Measurements from ENCODE around the gene GPX3.

The GPX3 gene

DNA sequence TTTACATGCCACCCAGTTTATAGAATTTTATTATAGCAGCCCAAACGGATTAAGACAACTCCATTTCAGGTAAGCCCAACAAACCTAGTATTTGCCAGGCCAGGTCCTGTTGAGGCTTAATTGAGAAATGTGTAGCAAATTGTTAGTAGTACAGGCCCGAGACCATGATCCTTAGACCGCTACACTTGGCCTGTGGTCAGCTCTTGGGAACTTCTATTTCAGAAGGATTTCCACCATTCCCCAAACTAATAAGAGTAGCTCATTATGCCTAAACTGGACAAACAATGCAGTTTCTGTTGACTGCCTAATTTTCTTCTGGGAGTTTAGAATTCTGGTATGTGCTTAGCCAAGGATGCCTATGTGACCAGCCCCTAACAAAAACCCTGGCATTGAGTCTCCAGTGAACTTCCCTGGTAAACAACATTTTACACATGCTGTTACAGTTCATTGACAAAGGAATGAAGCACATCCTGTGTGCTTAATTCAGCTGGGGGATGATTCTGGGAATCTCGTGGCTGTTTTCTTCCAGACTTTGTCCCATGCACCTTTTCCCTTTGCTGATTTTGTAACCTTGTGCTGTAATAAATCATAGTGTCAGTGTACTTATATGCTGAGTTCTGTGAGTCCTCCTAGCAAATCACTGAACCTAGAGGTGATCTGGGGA is 5.6 kb upstream of the GPX3 start:
- DNase-seq: no peak

DNA sequence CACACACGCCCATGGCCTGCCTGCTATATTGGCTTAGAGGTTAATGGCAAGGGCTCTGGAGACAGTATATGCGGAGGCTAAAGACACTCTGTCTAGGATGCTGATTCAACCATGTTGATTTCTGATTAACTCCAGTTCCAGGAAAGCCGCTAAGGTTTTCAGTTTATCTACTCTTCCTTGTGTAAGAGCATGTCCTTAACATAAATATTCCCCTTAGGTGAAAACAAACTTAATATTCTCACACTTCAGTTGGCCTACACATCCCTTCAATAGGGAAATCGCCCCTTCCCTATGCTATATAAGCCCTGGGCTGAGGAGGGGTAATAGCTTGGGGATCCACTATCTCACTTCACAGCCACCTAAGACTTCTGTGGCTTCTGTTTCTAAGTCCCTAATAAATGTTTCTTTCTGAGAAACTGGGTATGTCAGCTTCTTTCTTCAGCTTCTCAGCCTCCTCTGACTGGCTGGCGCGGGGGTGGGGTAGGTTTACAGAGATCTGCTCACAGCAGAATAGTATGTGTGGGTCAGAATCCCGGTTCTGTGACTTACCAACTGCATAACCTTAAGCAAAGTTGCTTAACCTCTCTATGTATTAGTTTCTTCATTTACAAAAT is 4.3 kb upstream of the GPX3 start:
- DNase-seq: no peak

DNA sequence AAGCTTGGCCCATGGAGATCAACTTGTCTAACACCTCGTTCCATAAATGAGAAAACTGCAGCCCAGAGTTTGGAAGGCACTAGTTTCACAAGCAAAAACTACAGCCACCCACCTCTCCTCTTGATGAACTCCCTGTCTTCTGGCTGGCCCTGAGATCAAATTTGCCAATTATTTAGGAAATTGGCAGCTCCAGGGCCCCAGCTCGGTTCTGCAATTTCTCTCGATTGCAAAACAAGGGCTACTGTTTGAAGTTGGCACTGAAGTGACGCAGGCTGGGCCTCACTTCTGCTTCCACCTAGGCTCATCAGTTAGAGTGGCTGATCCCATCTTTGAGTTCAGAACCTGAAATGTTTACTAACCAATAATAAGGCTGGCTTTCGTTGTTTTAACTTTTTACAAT is 3.7 kb upstream of the GPX3 start:
- DNase-seq: no peak

DNA sequence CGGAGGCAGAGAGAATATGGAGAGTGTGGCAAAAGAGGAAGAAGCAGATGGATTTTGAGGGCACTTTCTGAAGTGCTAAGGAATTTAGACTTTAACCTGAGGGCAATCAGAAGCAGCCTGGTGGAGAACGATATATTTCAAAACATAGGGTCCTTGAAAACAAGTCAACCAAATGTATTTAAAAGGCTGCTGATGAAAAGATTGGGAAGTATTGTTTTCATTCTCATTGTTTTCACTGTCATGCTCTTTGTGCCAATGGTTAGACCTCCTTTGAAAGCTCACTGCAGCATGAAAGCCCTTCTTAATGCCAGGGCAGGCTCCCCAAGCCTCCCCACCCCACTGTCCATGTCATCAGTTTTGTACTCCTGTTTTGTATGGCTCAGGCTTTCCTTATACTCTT is 2.5 kb upstream of the GPX3 start:
- no peak for DNase-seq

DNA sequence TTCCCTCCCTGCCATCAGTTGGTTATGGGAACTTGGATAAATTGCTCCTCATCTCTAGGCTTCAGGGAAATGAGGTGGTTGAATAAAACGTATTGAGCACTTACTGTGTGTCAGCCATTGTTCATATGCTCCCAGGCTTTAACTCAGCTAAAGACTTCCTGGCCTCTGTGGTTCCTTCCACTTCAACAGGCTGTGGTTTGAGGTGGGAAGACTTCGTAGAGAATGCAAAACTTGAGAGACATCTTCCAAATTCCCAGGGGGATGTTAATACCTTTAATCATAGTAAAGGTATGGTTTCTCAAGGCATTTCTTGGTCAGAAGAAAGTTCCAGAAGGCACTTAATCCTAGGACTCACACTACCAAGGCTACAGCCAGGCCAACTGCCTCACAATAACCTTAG is 1.5 kb upstream of the GPX3 start:
- no peak for DNase-seq

DNA sequence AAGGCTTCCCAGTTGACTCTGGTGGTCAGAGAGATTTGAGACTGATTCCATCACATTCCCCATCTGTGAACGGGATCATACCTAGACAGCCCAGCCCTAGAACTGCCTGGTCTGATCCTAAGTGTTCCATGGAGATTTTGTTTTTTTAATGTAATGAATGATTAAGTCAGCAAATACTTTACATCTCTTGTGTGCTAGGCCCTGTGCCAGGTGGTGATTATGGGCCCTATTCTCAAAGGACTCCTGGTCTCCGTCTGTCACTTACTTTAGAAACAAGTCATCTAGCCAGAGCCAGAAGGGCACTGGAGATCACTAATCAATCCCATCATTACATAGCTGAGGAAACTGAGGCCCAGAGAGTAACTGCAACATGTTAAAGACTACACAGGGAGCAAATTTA is 1.1 kb upstream of the GPX3 start:
- no peak for DNase-seq

DNA sequence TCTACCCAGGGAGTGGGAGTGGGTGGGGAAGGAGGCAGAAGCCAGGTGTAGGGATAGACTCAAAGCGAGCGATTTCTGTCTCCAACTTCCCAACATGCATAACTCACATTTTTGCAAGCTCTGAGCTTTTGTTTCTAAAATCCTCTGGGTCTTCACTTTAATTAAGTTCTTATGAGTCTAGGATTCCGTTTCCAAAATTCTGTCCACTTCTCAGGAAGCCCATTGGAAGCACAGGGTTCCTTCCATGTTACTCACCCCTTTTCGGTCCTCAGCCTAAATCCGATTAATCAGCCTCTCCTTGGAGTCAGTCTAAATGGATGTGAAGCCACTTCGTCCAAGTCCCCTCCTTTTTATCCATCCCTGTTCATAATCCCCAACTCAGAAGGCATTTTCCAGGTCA is 1.4 kb downstream of the GPX3 start:
- no peak for DNase-seq

DNA sequence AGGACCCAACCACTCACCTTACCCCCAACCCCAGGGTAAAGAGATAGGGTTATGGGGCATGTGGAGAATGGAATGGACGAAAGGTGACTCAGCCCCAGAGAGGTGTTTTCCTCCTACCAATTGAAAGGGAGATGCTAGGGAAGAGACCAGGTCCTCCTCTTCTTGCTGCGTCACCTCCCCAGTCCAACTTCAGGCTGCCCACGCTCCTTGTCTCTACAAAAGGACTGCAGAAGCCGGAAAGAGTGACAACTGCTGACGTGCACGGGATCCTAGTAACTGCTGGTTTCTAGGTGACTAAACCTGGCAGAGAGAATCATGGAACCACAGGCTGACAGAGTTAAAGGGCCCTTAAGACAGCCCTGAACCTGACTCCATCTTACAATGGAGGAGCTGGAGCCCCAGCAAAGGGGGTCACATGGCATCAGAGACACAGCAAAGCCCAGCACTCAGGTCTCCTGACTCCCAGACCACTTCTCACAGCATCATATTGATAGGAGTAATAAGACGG is 2.2 kb downstream of the GPX3 start:
- DNase-seq: no peak

DNA sequence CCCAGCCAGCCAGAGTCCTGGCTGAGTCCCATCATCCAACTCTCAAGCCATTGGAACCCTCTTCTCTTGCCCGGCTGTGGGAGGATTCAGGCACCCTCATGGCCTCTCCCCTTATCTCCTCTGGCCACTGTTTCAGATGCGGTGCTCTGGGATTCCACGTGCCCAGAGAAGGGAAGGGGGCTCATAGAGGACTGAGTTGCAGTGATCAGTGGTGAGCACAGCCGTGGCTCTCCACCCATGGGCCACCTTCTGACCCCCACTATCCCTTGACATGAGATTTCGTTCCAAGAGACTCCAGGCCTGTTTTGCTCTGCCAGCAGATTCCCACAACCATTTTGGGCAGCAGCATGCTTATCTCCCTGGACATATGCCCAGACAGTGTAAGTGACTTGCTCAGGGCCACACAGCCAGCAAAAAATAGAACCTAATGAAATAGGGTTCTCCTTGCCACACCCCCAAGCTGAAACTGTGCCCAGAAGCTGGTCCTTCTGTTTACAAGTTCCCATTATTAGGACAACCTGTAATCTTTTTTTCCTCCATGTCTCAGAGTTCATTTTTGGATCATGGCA is 2.7 kb downstream of the GPX3 start:
- no peak for DNase-seq

DNA sequence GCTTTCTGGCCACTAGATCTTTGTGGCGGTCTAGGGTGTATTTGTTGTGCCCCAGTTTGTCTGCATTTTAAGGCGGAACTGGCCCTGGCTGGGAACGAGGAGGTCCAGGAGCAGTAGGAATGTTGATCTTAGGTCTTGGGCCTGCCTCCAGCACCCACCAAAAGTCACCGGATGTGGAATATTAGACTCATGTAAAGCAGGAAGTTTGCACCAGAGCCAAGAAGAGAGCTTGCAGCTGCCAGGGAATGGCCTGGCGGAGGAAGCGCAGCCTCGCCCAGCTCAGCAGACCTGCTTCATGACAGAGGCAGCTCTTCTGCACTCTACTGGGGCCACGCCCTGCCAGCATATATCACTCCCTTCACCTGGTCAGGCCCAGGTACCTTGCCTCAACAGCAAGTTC is 3.3 kb downstream of the GPX3 start:
- DNase-seq: no peak

DNA sequence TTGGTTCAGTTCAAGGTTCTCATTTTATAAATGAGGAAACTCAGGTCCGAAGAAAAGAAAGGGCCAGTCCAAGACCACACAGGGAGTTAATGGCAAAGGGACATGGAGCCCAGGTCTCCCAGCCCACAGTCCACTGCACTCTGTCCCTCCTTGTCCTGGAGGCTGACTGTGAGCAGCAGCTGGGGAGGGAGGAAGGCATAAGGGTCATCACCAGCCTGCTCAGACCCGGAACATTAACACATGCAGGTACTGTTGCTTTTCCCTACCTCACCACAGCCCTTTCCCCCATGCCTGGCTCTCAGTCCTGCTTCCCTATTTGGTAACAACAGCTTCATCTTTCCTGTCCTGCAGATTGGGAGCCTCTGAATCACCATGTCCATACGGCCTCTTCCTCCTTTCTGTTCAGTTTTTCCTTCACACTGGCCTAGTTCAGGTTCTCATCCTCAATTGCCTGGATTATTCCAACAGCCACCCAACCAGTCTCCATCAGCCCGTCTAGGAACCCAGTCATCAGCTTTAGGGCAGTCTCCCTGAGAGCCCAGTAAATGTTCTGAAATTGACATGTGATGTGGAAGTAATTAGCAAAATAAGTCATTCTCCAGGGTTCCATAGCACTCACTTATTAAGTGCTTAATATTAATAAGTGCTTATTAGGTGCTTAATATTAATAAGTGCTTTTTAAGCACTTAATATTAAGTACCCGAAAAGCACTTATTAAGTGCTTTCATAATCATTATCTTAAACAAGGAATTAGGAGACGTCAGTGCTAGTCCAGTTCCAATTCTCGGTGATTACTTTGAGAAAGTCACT is 4.3 kb downstream of the GPX3 start:
- DNase-seq: no peak

DNA sequence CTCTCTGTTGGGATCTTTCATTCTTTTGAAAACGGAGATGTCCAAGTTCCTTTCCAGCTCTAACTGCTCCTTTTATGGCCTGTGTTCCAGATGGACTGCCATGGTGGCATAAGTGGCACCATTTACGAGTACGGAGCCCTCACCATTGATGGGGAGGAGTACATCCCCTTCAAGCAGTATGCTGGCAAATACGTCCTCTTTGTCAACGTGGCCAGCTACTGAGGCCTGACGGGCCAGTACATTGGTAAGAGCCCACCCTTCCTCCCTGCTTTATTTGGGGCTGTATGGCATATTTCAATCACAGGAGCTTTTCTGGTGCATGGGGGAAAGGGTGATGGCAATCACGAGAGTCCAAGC is 4.8 kb downstream of the GPX3 start:
- DNase-seq: no peak

DNA sequence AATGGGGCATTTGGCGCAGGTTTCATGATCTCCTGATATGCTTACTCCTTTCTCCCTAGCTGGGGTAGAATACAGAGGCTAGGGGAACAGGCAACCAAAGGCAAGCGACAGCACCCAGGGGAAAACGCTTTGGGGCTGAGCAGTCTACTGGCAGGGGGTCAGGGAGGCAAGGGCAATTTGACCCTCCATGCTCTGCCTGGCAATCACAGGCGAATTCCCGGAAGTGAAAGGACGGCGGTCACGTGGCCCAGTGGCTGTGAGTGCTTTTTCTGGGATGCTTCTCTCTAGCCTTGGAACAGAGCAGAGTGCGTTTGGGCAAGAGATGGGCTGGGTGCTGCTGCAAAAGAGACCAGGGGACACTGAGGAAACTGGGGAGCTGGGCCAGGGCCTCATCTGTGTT is 5.7 kb downstream of the GPX3 start:
- no peak for DNase-seq

DNA sequence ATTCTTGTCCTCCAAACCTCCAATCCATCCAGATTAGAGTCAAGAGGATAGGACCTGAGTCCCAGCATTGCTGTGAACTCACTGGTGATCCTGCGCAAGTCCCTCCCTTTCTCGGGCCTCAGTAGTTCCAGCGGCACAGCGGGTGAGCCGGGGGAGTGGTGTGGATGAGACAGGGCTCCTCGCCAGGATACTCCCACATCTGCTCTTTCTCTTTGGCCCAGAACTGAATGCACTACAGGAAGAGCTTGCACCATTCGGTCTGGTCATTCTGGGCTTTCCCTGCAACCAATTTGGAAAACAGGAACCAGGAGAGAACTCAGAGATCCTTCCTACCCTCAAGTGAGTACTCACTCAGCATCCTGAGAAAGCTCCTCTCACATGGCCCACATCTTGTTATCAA is 6.3 kb downstream of the GPX3 start:
- DNase-seq: no peak

DNA sequence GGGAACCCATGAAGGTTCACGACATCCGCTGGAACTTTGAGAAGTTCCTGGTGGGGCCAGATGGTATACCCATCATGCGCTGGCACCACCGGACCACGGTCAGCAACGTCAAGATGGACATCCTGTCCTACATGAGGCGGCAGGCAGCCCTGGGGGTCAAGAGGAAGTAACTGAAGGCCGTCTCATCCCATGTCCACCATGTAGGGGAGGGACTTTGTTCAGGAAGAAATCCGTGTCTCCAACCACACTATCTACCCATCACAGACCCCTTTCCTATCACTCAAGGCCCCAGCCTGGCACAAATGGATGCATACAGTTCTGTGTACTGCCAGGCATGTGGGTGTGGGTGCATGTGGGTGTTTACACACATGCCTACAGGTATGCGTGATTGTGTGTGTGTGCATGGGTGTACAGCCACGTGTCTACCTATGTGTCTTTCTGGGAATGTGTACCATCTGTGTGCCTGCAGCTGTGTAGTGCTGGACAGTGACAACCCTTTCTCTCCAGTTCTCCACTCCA is 7.6 kb downstream of the GPX3 start:
- no peak for DNase-seq

DNA sequence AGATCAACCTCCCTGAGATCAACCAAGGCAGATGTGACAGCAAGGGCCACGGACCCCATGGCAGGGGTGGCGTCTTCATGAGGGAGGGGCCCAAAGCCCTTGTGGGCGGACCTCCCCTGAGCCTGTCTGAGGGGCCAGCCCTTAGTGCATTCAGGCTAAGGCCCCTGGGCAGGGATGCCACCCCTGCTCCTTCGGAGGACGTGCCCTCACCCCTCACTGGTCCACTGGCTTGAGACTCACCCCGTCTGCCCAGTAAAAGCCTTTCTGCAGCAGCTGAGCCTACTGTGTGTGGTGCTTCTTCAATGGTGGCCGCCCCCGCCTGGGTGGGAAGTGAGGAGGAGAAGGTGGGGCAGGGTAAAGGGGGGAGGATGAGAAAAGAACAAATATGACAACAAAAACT is 8.3 kb downstream of the GPX3 start:
- DNase-seq: no peak

DNA sequence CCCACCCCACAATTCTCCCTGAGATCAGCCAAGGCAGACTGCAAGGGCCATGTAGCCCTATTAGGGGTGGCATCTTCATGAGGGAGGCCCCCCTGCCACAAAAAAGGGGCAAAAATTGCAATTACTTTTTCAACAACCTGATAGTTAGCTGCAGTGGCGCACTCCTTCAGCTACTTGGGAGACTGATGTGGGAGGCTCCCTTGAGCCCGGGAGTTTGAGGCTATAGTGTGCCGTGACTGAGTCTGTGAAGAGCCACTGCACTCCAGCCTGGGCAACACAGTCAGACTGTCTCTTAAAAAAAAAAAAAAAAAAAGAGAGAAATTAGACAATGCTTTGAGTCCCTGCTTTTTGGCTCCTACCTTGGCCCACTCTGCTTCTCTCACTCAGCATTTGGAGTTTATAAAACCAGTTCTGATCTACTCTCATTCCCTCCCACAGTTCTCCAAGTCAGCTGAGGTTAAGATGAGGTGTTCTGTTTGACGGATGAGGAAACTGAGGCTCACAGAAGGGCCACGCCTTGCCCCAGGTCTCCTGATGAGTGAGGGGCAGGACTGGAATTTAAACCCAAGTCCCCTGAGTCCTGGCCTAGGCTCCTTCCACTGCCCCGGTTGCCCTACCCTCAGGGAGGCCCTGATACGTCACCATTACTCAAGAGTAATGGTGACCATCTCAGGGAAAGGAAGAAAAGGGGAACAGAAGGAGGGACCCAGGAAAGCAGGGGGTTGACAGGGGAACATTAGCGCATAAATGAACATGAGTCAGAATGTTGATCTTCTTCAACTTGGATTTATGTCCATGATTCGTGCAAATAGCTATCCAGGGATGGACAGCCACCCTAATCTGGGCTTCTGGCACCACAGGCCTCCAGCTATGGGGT is 9.0 kb downstream of the GPX3 start:
- DNase-seq: no peak

DNA sequence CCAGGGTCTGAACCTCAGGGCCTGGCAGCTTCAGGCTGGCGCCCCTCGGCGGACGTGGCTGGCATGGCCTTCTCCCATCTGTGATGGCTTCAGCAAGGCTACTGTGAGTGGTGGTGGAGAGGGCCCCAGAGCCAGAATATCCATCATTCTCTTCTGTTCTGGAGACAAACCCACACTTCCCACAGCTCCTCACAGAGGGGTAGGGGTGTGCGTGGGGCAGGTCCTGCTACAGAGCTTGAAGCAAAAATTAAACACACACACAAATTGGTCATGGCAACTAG is 9.6 kb downstream of the GPX3 start:
- DNase-seq: no peak

DNA sequence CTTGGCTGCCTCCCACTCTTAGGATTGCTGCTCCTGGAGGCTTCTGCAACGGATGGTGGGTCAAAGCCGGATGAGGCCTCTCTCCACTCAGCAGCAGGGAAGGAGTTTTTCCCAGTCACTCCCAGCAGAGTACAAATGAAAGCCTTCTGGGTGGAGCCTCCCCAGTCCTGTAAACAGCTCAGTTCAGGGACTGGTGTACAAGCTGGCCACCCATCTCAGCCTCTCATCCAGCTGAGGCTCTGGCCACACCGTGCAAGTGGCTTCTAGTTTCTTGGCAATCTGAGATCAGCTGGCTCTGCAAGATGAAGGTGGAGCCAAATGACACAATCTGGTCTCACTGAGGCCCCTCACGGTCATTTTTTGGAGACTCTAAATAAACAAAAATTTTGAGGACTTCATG is 10.0 kb downstream of the GPX3 start:
- no peak for DNase-seq

DNA sequence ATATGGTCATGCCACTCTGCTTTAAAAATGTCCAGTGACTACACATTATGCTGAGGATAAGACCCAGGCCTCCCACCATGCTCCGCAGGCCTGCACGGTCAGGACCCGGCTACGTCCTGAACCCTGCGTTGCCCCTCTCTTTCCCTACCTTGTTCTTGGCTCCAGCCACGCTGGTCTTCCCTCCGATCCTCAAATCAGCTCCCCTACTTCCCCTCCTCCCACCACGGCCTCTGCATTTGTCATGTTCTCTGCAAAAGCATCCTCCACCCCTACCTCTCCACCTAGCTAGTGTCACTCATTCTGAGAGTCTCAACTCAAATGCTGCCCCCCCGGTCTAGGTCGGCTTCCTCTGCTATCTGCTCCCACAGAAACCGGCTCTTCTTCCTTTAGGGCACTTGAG is 11.2 kb downstream of the GPX3 start:
- no peak for DNase-seq

DNA sequence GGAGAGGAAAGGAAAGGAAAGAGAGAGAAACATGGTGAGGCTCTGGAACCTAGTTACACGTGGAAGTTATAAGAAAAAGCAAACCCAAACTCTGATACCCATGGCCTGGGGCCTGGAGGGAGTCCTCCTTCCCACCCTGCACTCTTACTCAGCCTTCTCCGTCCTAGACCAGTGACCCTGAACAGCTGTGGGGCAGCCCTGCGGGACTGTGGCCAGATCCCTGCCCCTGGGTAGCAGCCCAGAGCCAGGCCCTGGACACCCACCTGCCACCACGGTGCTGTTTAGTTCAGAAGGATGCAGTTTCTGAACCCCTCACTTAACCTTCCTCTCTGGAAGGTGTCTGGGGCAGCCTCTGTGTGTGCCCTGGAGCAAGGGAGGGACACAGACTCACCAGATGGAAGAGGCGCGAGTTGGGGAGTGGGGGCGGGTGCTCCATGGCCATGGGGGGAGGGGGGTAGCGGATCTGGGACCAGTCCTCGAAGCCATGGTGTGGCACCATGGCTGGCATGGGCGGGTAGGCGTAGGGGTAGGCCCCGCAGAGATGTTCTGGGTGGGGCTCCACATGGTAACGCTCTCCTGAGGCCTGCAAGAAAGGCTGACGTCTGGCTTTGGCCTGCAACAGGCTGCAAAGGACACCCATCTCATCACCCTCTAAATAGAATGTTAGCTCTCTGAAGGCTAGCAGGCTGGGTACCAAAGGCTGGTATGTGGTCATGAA is 13.0 kb downstream of the GPX3 start:
- DNase-seq: no peak

All from stimulated activated CD4-positive, alpha-beta T cell treated with anti-CD3 and anti-CD28 coated beads, Interleukin-2, amount 100 ng/mL, for 48 hours (primary cell).